Limb (tissue), 2 donors: ENCODE data around the gene SPINT1.

ENCODE experiments used
- DNase-seq, 2 donors: peaks; one replicate each; pipeline ENCODE4 v3.0.0-alpha.2; 2016; ENCODE audit errors: extremely low spot score in 2 of 2

SPINT1 gene

GRCh38 chr15:40891810-40892446, 48.1 kb downstream of the SPINT1 start:
- DNase-seq = no peak

- no peak for DNase-seq
Observed at GRCh38 chr15:40892447-40893012, 48.7 kb downstream of the SPINT1 start.

GRCh38 chr15:40893019-40893670, 49.3 kb downstream of the SPINT1 start:
- DNase-seq = no peak

GRCh38 chr15:40893733-40894680, 50.2 kb downstream of the SPINT1 start, which contains the start of gene VPS18:
Gene VPS18, plus strand, starts transcription at chr15:40894450. Its CDS starts 319 bp downstream, at chr15:40894769.
- peak; percentile 96 to 100 for DNase-seq

GRCh38 chr15:40894681-40895448, 51.0 kb downstream of the SPINT1 start:
- DNase-seq = peak in 1 of 2 donors; percentile 69

- DNase-seq = no peak
Observed at GRCh38 chr15:40899536-40900207, 55.8 kb downstream of the SPINT1 start.

- DNase-seq = no peak
Observed at GRCh38 chr15:40900256-40901052, 56.6 kb downstream of the SPINT1 start.

GRCh38 chr15:40901053-40901443, 57.2 kb downstream of the SPINT1 start:
- DNase-seq = no peak

- no peak for DNase-seq
Observed at GRCh38 chr15:40902605-40903561, 59.0 kb downstream of the SPINT1 start.

- DNase-seq = peak in 1 of 2 donors; percentile 23
Observed at GRCh38 chr15:40904552-40905201, 60.8 kb downstream of the SPINT1 start.

- peak; percentile 83 to 90 for DNase-seq
Observed at GRCh38 chr15:40906091-40906990, 62.5 kb downstream of the SPINT1 start.

- DNase-seq = peak in 1 of 2 donors; percentile 73
Observed at GRCh38 chr15:40906991-40907802, 63.3 kb downstream of the SPINT1 start.
